Hepatocyte (in vitro differentiated cells): ENCODE measurements around the gene ADCK2. TPM values are rescaled to one million over a fixed set of nuclear protein-coding genes. Genes with fewer than 3 reads are reported as not detected.

Source experiments
- DNase-seq: peaks from one replicate; pipeline ENCODE4 v3.0.0-alpha.2; 2016; ENCODE audit warnings: low spot score
- H2AFZ ChIP-seq: fragments of 200-600 bp; sonication (generic); 2 replicates; pipeline ENCODE4 v1.6.0; 2016; ENCODE audit warnings: antibody characterized with exemption, mild to moderate bottlenecking
- H3K27ac ChIP-seq: fragments of 200-600 bp; sonication (generic); 2 replicates; pipeline ENCODE4 v1.5.1; 2016; ENCODE audit warnings: mild to moderate bottlenecking
- H3K27me3 ChIP-seq: fragments of 200-600 bp; sonication (generic); 2 replicates; pipeline ENCODE4 v1.6.1; 2016
- H3K36me3 ChIP-seq: fragments of 200-600 bp; sonication (generic); replicated peaks from 2 replicates; pipeline ENCODE4 v1.5.1; 2016; ENCODE audit warnings: low read depth; ENCODE audit not compliant: insufficient read depth
- H3K4me1 ChIP-seq: fragments of 200-600 bp; sonication (generic); 2 replicates; pipeline ENCODE4 v1.5.1; 2016; ENCODE audit warnings: mild to moderate bottlenecking, moderate library complexity; ENCODE audit not compliant: insufficient read depth
- H3K4me2 ChIP-seq: fragments of 200-600 bp; sonication (generic); 2 replicates; pipeline ENCODE4 v1.6.0; 2016
- H3K4me3 ChIP-seq: fragments of 200-600 bp; sonication (generic); 2 replicates; pipeline ENCODE4 v1.5.1; 2016; ENCODE audit warnings: mild to moderate bottlenecking
- H3K79me2 ChIP-seq: fragments of 200-600 bp; sonication (generic); 2 replicates; pipeline ENCODE4 v1.6.0; 2017; ENCODE audit warnings: mild to moderate bottlenecking
- H3K9me2 ChIP-seq: fragments of 200-600 bp; sonication (generic); replicated peaks from 2 replicates; pipeline ENCODE4 v1.6.0; 2017; ENCODE audit warnings: mild to moderate bottlenecking; ENCODE audit not compliant: insufficient read depth
- H3K9me3 ChIP-seq: fragments of 200-600 bp; sonication (generic); 2 replicates; pipeline ENCODE4 v1.5.1; 2016; ENCODE audit warnings: low read depth, mild to moderate bottlenecking
- H4K20me1 ChIP-seq: fragments of 200-600 bp; sonication (generic); 2 replicates; pipeline ENCODE4 v1.6.0; 2016; ENCODE audit warnings: mild to moderate bottlenecking; ENCODE audit not compliant: insufficient read depth, poor library complexity, severe bottlenecking
- EZH2 ChIP-seq: fragments of 200-600 bp; sonication (generic); IDR thresholded peaks from 2 replicates; pipeline ENCODE4 v1.6.1; 2016; ENCODE audit warnings: antibody characterized with exemption, mild to moderate bottlenecking, borderline replicate concordance
- EZH2phosphoT487 ChIP-seq: fragments of 200-600 bp; sonication (generic); IDR thresholded peaks from one replicate; pipeline ENCODE4 v1.6.1; 2018; ENCODE audit warnings: antibody characterized with exemption, mild to moderate bottlenecking, low read depth, moderate library complexity; ENCODE audit not compliant: unreplicated experiment, severe bottlenecking
- WGBS: methylation state at CpG from one replicate; pipeline ENCODE4 v1.1.6; 2016; ENCODE audit warnings: low lambda C conversion rate; ENCODE audit errors: missing lambda C conversion rate; 5-methylcytosine and 5-hydroxymethylcytosine counted together
- polyA plus RNA-seq: library from polyadenylated mRNA; unstranded; fragments of >200 nt; fragmentation: Nextera tagmentation; extraction: Ambion mirVana; gene quantifications from 2 replicates; pipeline ENCODE4 v1.2.1, GENCODE V29; 2016
- total RNA-seq: library from RNA; depleted of rRNA; stranded (reverse); fragments of >200 nt; gene quantifications from 2 replicates; pipeline ENCODE4 v1.2.3, GENCODE V29; 2014
- TF ChIP-seq, protein P1 (sequence below): fragments of 200-600 bp; sonication (generic); IDR thresholded peaks from 2 replicates; pipeline ENCODE4 v1.5.1; 2016; ENCODE audit warnings: antibody characterized with exemption, mild to moderate bottlenecking; ENCODE audit not compliant: poor library complexity

Gene ADCK2
- total and polyA plus RNA-seq, 2 experiments from 2014 or later: 22.4 to 24.2 TPM

- no peak overlapping the region for H3K4me3 ChIP-seq
- H4K20me1 ChIP-seq: no peaks in the 10 kb centered on the region
- no peaks in the 10 kb centered on the region for H3K9me3 ChIP-seq
- no peaks in the 10 kb centered on the region for H3K4me1 ChIP-seq
- H3K36me3 ChIP-seq: no peaks in the 10 kb centered on the region
- no peak for DNase-seq
- H3K27ac ChIP-seq: no peak overlapping the region
- no peak overlapping the region for H2AFZ ChIP-seq
- no peaks in the 10 kb centered on the region for H3K79me2 ChIP-seq
- TF ChIP-seq EZH2phosphoT487 (no peak), EZH2 (no peak)
- TF ChIP-seq, protein P1, sequence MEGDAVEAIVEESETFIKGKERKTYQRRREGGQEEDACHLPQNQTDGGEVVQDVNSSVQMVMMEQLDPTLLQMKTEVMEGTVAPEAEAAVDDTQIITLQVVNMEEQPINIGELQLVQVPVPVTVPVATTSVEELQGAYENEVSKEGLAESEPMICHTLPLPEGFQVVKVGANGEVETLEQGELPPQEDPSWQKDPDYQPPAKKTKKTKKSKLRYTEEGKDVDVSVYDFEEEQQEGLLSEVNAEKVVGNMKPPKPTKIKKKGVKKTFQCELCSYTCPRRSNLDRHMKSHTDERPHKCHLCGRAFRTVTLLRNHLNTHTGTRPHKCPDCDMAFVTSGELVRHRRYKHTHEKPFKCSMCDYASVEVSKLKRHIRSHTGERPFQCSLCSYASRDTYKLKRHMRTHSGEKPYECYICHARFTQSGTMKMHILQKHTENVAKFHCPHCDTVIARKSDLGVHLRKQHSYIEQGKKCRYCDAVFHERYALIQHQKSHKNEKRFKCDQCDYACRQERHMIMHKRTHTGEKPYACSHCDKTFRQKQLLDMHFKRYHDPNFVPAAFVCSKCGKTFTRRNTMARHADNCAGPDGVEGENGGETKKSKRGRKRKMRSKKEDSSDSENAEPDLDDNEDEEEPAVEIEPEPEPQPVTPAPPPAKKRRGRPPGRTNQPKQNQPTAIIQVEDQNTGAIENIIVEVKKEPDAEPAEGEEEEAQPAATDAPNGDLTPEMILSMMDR: no peak
- no peaks in the 10 kb centered on the region for H3K27me3 ChIP-seq
- WGBS: 98% methylated on average over 10 of the region's 10 CpGs
- no peaks in the 10 kb centered on the region for H3K9me2 ChIP-seq
- H3K4me2 ChIP-seq: no peak overlapping the region
Measured at GRCh38 chr7:140714331-140715040, 41.7 kb downstream of the ADCK2 start.

DNA sequence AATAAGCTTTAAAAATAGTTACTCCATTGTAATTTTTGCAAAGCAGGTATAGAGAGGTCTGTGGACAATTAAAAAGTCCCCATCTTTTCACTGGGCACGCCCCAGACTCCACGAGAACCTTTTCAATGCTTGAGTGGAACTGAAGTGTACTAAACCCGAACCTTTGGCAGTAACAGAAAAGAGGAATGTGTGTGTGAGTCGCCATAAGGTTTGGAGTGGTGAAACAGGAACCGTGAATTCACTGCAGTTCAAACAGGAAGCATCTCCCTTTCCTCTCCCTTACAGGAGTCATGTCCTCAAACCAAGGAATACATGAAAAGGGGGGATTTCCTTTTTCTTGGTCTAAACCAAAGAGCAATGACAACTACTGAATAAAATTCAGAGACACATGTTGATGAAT lies 47.0 kb downstream of the ADCK2 start:
- Histone ChIP-seq H3K36me3 (no peaks in the 10 kb centered on the region), H3K27me3 (no peaks in the 10 kb centered on the region), H3K9me2 (no peaks in the 10 kb centered on the region), H3K79me2 (no peaks in the 10 kb centered on the region), H2AFZ (no peak overlapping the region), H3K4me1 (no peaks in the 10 kb centered on the region), H3K9me3 (no peaks in the 10 kb centered on the region), H3K4me2 (no peak overlapping the region), H3K27ac (no peak overlapping the region), H4K20me1 (no peaks in the 10 kb centered on the region), H3K4me3 (no peak overlapping the region)
- TF ChIP-seq EZH2phosphoT487 (no peak), EZH2 (no peak)
- TF ChIP-seq, protein P1: no peak
- DNase-seq: no peak
- WGBS: 83% methylated on average over 5 of the region's 5 CpGs

- Histone ChIP-seq H3K4me3 (no peak overlapping the region), H3K79me2 (no peaks in the 10 kb centered on the region), H3K4me2 (no peak overlapping the region), H3K9me2 (no peaks in the 10 kb centered on the region), H3K9me3 (no peaks in the 10 kb centered on the region), H3K4me1 (no peaks in the 10 kb centered on the region), H4K20me1 (no peaks in the 10 kb centered on the region), H3K27me3 (no peaks in the 10 kb centered on the region), H3K36me3 (no peaks in the 10 kb centered on the region), H2AFZ (no peak overlapping the region), H3K27ac (no peak overlapping the region)
- TF ChIP-seq EZH2phosphoT487 (no peak), EZH2 (no peak)
- TF ChIP-seq, protein P1: no peak
- DNase-seq: no peak
- 94% methylated on average over 1 of the region's 1 CpG for WGBS
Measured at GRCh38 chr7:140722254-140722653, 49.5 kb downstream of the ADCK2 start.
